ENCODE data around the gene DDX59.

Gene DDX59

GRCh38 chr1:200669314-200670241 lies at the start of gene DDX59:
Gene DDX59, minus strand, starts transcription at chr1:200669907. Its CDS starts 3,167 bp downstream, at chr1:200666740.
- peak; percentile 93 for DNase-seq

- DNase-seq: no peak
Measured at GRCh38 chr1:200714504-200715187, 44.9 kb upstream of the DDX59 start.

- DNase-seq: no peak
Measured at GRCh38 chr1:200710166-200710565, 40.5 kb upstream of the DDX59 start.

GRCh38 chr1:200708769-200709168 lies 39.1 kb upstream of the DDX59 start:
- no peak for DNase-seq

GRCh38 chr1:200708161-200708560 lies 38.5 kb upstream of the DDX59 start:
- DNase-seq: no peak

- no peak for DNase-seq
Measured at GRCh38 chr1:200707116-200707515, 37.4 kb upstream of the DDX59 start.

GRCh38 chr1:200706111-200706814 lies 36.6 kb upstream of the DDX59 start:
- no peak for DNase-seq

GRCh38 chr1:200704986-200705500 lies 35.3 kb upstream of the DDX59 start:
- no peak for DNase-seq

- DNase-seq: peak; percentile 20
Measured at GRCh38 chr1:200699871-200700270, 30.2 kb upstream of the DDX59 start.

- no peak for DNase-seq
Measured at GRCh38 chr1:200694738-200695137, 25.0 kb upstream of the DDX59 start.

GRCh38 chr1:200693327-200693726 lies 23.6 kb upstream of the DDX59 start:
- no peak for DNase-seq

GRCh38 chr1:200692316-200692715 lies 22.6 kb upstream of the DDX59 start:
- DNase-seq: no peak

- DNase-seq: no peak
Measured at GRCh38 chr1:200686620-200687019, 16.9 kb upstream of the DDX59 start.

GRCh38 chr1:200684015-200684414 lies 14.3 kb upstream of the DDX59 start:
- DNase-seq: no peak

GRCh38 chr1:200683298-200683697 lies 13.6 kb upstream of the DDX59 start:
- no peak for DNase-seq

- DNase-seq: no peak
Measured at GRCh38 chr1:200681231-200681630, 11.5 kb upstream of the DDX59 start.

- DNase-seq: no peak
Measured at GRCh38 chr1:200676829-200677228, 7.1 kb upstream of the DDX59 start.

GRCh38 chr1:200675588-200675852 lies 5.8 kb upstream of the DDX59 start:
- DNase-seq: no peak

GRCh38 chr1:200674838-200675587 lies 5.3 kb upstream of the DDX59 start:
- no peak for DNase-seq

GRCh38 chr1:200673952-200674823 lies 4.5 kb upstream of the DDX59 start:
- no peak for DNase-seq

- no peak for DNase-seq
Measured at GRCh38 chr1:200671235-200671786, 1.6 kb upstream of the DDX59 start.

Data from CD4-positive, alpha-beta T cell treated with Interleukin-15 for 1 hour (primary cell).